ENCODE measurements around the gene CTNND2. TPM values are rescaled to one million over a fixed set of nuclear protein-coding genes. Genes with fewer than 3 reads are reported as not detected.
"Not testable (repeated sequence)": the region's sequence is repeated elsewhere in the genome, so short reads cannot be mapped to it uniquely, and the experiment has no call there.

The CTNND2 gene
- total and polyA plus RNA-seq, 10 donors, result 0.93 to 51.0 (median 21.5) TPM

- no peak for TF ChIP-seq POLR2A (IDR thresholded peaks at IDR 0.05)
- no peak for TF ChIP-seq POLR2AphosphoS5 (IDR thresholded peaks at IDR 0.05)
- no peak for TF ChIP-seq CTCF (IDR thresholded peaks at IDR 0.05 in 8 of 11, conservative IDR thresholded peaks at IDR 0.05 in 3 of 11)
Observed at GRCh38 chr5:11851416-11851815, 52.8 kb downstream of the CTNND2 start.

GRCh38 chr5:11828566-11828965 lies 75.7 kb downstream of the CTNND2 start:
- H3K27ac ChIP-seq; H3K36me3 ChIP-seq; intact Hi-C loops (cut with DNase I; ENCODE audit: low total_unique reads); H3K4me3 ChIP-seq; H3K4me1 ChIP-seq; DNase-seq; H3K27me3 ChIP-seq (replicated peaks in 1 of 7): not testable (repeated sequence)
- WGBS, 5 donors, result 43 to 90% (median 53%) methylated on average over 1 of the region's 1 CpG
- peaks cover 9 to 83% (median 63%) of the 10 kb centered on the region in 8 donors for H3K9me3 ChIP-seq

More at GRCh38 chr5:11851416-11851815, 52.8 kb downstream of the CTNND2 start:
- H3K4me1 ChIP-seq, result no peaks in the 10 kb centered on the region
- intact Hi-C loops (cut with DNase I; ENCODE audit: low total_unique reads), result no loop called here
- no peak for DNase-seq
- WGBS, 5 donors, result 78 to 95% (median 90%) methylated on average over 2 of the region's 2 CpGs
- no peak overlapping the region for H3K27ac ChIP-seq
- no peak overlapping the region for H3K4me3 ChIP-seq
- peaks cover 0 to 4% (median 0%) of the 10 kb centered on the region in 8 donors for H3K9me3 ChIP-seq
- H3K36me3 ChIP-seq, result no peaks in the 10 kb centered on the region
- no peaks in the 10 kb centered on the region for H3K27me3 ChIP-seq (replicated peaks in 1 of 7)

- H3K36me3 ChIP-seq, result no peaks in the 10 kb centered on the region
- no peak for DNase-seq
- H3K4me1 ChIP-seq, result no peaks in the 10 kb centered on the region
- no peaks in the 10 kb centered on the region for H3K27me3 ChIP-seq (replicated peaks in 1 of 7)
- WGBS, 5 donors, result 87 to 100% (median 92%) methylated on average over 1 of the region's 1 CpG
- peaks cover 6 to 48% (median 36%) of the 10 kb centered on the region in 8 donors for H3K9me3 ChIP-seq
- no peak for TF ChIP-seq CTCF (IDR thresholded peaks at IDR 0.05 in 8 of 11, conservative IDR thresholded peaks at IDR 0.05 in 3 of 11)
- no peak for TF ChIP-seq POLR2A (IDR thresholded peaks at IDR 0.05)
- no peak for TF ChIP-seq POLR2AphosphoS5 (IDR thresholded peaks at IDR 0.05)
- no peak overlapping the region for H3K27ac ChIP-seq
- intact Hi-C loops (cut with DNase I; ENCODE audit: low total_unique reads), result no loop called here
- H3K4me3 ChIP-seq, result no peak overlapping the region
Observed at GRCh38 chr5:11822598-11822997, 81.6 kb downstream of the CTNND2 start.

GRCh38 chr5:11815916-11816315 lies 88.3 kb downstream of the CTNND2 start:
- no peak for TF ChIP-seq CTCF (IDR thresholded peaks at IDR 0.05 in 8 of 11, conservative IDR thresholded peaks at IDR 0.05 in 3 of 11)
- 58 to 77% (median 62%) methylated on average over 6 to 7 of the region's 7 CpGs for WGBS, 5 donors
- no peak for DNase-seq
- no peaks in the 10 kb centered on the region for H3K27me3 ChIP-seq (replicated peaks in 1 of 7)
- H3K4me1 ChIP-seq, result no peaks in the 10 kb centered on the region
- peaks cover 0 to 5% (median 0%) of the 10 kb centered on the region in 8 donors for H3K9me3 ChIP-seq
- no peak overlapping the region for H3K27ac ChIP-seq
- no peak overlapping the region for H3K4me3 ChIP-seq
- H3K36me3 ChIP-seq, result no peaks in the 10 kb centered on the region
- intact Hi-C loops (cut with DNase I; ENCODE audit: low total_unique reads), result no loop called here

GRCh38 chr5:11815481-11815880 lies 88.8 kb downstream of the CTNND2 start:
- intact Hi-C loops (cut with DNase I; ENCODE audit: low total_unique reads), result no loop called here
- Histone ChIP-seq H3K9me3 (peaks cover 0 to 5% (median 0%) of the 10 kb centered on the region in 8 donors), H3K36me3 (no peaks in the 10 kb centered on the region), H3K4me3 (no peak overlapping the region), H3K27me3 (replicated peaks in 1 of 7) (no peaks in the 10 kb centered on the region), H3K4me1 (no peaks in the 10 kb centered on the region), H3K27ac (no peak overlapping the region)
- DNase-seq, result no peak
- no peak for TF ChIP-seq POLR2A (IDR thresholded peaks at IDR 0.05)
- no peak for TF ChIP-seq POLR2AphosphoS5 (IDR thresholded peaks at IDR 0.05)
- TF ChIP-seq CTCF (IDR thresholded peaks at IDR 0.05 in 8 of 11, conservative IDR thresholded peaks at IDR 0.05 in 3 of 11), result no peak
- WGBS, 5 donors, result 78 to 91% (median 85%) methylated on average over 3 of the region's 3 CpGs
